ENCODE results near the gene TULP1.
A peak's percentile ranks its signal among the peaks of the same experiment; 100 is the strongest.

The TULP1 gene

GRCh38 chr6:35452183-35453090 lies 60.3 kb downstream of the TULP1 start, which contains the start of gene FANCE:
Gene FANCE, plus strand, starts transcription at chr6:35452338. Its CDS starts 208 bp downstream, at chr6:35452546.
- Histone ChIP-seq H2AFZ (ENCODE audit: low read length) (peak within 1 kb of the TSS; percentile 84), H3K9me2 (replicated peaks; ENCODE audit: low read depth, low read length) (no peaks in the 10 kb centered on the region)
- no peak for TF ChIP-seq EZH2phosphoT487 (IDR thresholded peaks at IDR 0.05; ENCODE audit: borderline replicate concordance)
- TF ChIP-seq CTCF (conservative IDR thresholded peaks at IDR 0.05; ENCODE audit: low read length) = no peak

GRCh38 chr6:35451354-35452182 lies 61.1 kb downstream of the TULP1 start:
- Histone ChIP-seq H3F3A (ENCODE audit: low read depth) (no peaks in the 10 kb centered on the region), H3K4me3 (ENCODE audit: low read length, poor library complexity, severe bottlenecking) (peak overlapping the region; percentile 85), H2AFZ (ENCODE audit: low read length) (peak overlapping the region; percentile 77), H3K27me3 (ENCODE audit: insufficient read depth, low read length, poor library complexity, severe bottlenecking) (no peaks in the 10 kb centered on the region), H3K9me2 (replicated peaks; ENCODE audit: low read depth, low read length) (no peaks in the 10 kb centered on the region), H4K20me1 (ENCODE audit: insufficient read depth, low read length, poor library complexity, severe bottlenecking) (peaks cover 14% of the 10 kb centered on the region), H3K9me3 (ENCODE audit: insufficient read depth, low read depth, low read length) (no peaks in the 10 kb centered on the region), H3K36me3 (ENCODE audit: insufficient read depth, low read length) (no peaks in the 10 kb centered on the region), H3K79me2 (ENCODE audit: insufficient read depth, low read length) (peaks cover 27% of the 10 kb centered on the region), H3K9ac (ENCODE audit: low read depth, low read length, poor library complexity, severe bottlenecking) (peak overlapping the region; percentile 3), H3K4me1 (ENCODE audit: insufficient read depth, low read length, poor library complexity, severe bottlenecking) (peaks cover 28% of the 10 kb centered on the region), H3K4me2 (ENCODE audit: low read depth, low read length, poor library complexity, severe bottlenecking) (peak overlapping the region; percentile 99)
- TF ChIP-seq EZH2phosphoT487 (IDR thresholded peaks at IDR 0.05; ENCODE audit: borderline replicate concordance) (no peak), CTCF (conservative IDR thresholded peaks at IDR 0.05; ENCODE audit: low read length) (no peak)

More at GRCh38 chr6:35452183-35453090, 60.3 kb downstream of the TULP1 start, which contains the start of gene FANCE:
- no peaks in the 10 kb centered on the region for H3K9me3 ChIP-seq (ENCODE audit: insufficient read depth, low read depth, low read length)
- no peaks in the 10 kb centered on the region for H3K27me3 ChIP-seq (ENCODE audit: insufficient read depth, low read length, poor library complexity, severe bottlenecking)
- no peaks in the 10 kb centered on the region for H3F3A ChIP-seq (ENCODE audit: low read depth)
- peaks cover 29% of the 10 kb centered on the region for H3K79me2 ChIP-seq (ENCODE audit: insufficient read depth, low read length)
- H3K4me3 ChIP-seq (ENCODE audit: low read length, poor library complexity, severe bottlenecking) = peak within 1 kb of the TSS; percentile 85
- H4K20me1 ChIP-seq (ENCODE audit: insufficient read depth, low read length, poor library complexity, severe bottlenecking) = peaks cover 14% of the 10 kb centered on the region
- no peaks in the 10 kb centered on the region for H3K36me3 ChIP-seq (ENCODE audit: insufficient read depth, low read length)
- H3K4me2 ChIP-seq (ENCODE audit: low read depth, low read length, poor library complexity, severe bottlenecking) = peak within 1 kb of the TSS; percentile 99
- H3K4me1 ChIP-seq (ENCODE audit: insufficient read depth, low read length, poor library complexity, severe bottlenecking) = peaks cover 28% of the 10 kb centered on the region
- peak within 1 kb of the TSS; percentile 80 for H3K9ac ChIP-seq (ENCODE audit: low read depth, low read length, poor library complexity, severe bottlenecking)

GRCh38 chr6:35449287-35449881 lies 63.3 kb downstream of the TULP1 start:
- H3K9ac ChIP-seq (ENCODE audit: low read depth, low read length, poor library complexity, severe bottlenecking) = no peak overlapping the region
- TF ChIP-seq EZH2phosphoT487 (IDR thresholded peaks at IDR 0.05; ENCODE audit: borderline replicate concordance) = no peak
- peak; percentile 71 for TF ChIP-seq CTCF (conservative IDR thresholded peaks at IDR 0.05; ENCODE audit: low read length)
- H2AFZ ChIP-seq (ENCODE audit: low read length) = no peak overlapping the region
- no peaks in the 10 kb centered on the region for H3F3A ChIP-seq (ENCODE audit: low read depth)
- no peaks in the 10 kb centered on the region for H3K36me3 ChIP-seq (ENCODE audit: insufficient read depth, low read length)
- H3K4me3 ChIP-seq (ENCODE audit: low read length, poor library complexity, severe bottlenecking) = no peak overlapping the region
- H3K79me2 ChIP-seq (ENCODE audit: insufficient read depth, low read length) = peaks cover 20% of the 10 kb centered on the region
- no peaks in the 10 kb centered on the region for H3K27me3 ChIP-seq (ENCODE audit: insufficient read depth, low read length, poor library complexity, severe bottlenecking)
- no peaks in the 10 kb centered on the region for H3K9me3 ChIP-seq (ENCODE audit: insufficient read depth, low read depth, low read length)
- H3K9me2 ChIP-seq (replicated peaks; ENCODE audit: low read depth, low read length) = no peaks in the 10 kb centered on the region
- peaks cover 14% of the 10 kb centered on the region for H4K20me1 ChIP-seq (ENCODE audit: insufficient read depth, low read length, poor library complexity, severe bottlenecking)
- no peak overlapping the region for H3K4me2 ChIP-seq (ENCODE audit: low read depth, low read length, poor library complexity, severe bottlenecking)
- H3K4me1 ChIP-seq (ENCODE audit: insufficient read depth, low read length, poor library complexity, severe bottlenecking) = peaks cover 24% of the 10 kb centered on the region

Measured in Loucy (cell line).